ENCODE results near the gene MRPS10.

The MRPS10 gene

DNA sequence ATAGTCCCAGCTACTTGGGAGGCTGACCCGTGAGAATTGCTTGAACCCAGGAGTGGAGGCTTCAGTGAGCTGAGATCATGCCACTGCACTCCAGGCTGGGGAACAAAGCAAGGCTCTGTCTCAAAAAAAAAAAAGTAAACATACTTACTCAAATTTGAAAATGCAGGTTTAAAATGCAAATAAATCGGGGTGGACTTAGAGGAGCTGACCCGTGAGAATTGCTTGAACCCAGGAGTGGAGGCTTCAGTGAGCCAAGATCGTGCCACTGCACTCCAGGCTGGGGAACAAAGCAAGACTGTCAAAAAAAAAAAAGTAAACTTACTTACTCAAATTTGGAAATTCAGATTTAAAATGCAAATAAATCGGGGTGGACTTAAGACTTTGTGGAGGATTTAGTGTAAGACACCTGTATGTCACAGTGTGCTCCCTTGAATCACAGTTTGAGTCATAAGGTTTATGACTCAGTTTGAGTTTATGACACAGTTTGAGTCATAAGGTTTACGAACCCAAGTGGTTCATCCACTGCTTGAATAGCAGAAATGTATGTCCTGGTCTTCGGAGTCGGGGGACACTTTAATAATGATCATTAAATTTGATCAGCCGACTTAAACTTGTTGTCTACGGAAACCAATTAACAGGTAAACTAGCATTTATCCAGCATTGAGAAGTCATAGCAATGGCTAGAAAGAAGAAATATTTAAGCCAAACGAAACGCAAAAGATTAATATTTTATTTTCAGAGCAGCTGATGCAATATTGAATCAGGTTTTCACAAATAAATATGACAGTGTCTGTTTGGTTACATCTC lies 6.8 kb upstream of the MRPS10 start:
- TF ChIP-seq, protein P1, sequence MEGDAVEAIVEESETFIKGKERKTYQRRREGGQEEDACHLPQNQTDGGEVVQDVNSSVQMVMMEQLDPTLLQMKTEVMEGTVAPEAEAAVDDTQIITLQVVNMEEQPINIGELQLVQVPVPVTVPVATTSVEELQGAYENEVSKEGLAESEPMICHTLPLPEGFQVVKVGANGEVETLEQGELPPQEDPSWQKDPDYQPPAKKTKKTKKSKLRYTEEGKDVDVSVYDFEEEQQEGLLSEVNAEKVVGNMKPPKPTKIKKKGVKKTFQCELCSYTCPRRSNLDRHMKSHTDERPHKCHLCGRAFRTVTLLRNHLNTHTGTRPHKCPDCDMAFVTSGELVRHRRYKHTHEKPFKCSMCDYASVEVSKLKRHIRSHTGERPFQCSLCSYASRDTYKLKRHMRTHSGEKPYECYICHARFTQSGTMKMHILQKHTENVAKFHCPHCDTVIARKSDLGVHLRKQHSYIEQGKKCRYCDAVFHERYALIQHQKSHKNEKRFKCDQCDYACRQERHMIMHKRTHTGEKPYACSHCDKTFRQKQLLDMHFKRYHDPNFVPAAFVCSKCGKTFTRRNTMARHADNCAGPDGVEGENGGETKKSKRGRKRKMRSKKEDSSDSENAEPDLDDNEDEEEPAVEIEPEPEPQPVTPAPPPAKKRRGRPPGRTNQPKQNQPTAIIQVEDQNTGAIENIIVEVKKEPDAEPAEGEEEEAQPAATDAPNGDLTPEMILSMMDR (IDR thresholded peaks at IDR 0.05; ENCODE audit: low read depth, low read length), result no peak

DNA sequence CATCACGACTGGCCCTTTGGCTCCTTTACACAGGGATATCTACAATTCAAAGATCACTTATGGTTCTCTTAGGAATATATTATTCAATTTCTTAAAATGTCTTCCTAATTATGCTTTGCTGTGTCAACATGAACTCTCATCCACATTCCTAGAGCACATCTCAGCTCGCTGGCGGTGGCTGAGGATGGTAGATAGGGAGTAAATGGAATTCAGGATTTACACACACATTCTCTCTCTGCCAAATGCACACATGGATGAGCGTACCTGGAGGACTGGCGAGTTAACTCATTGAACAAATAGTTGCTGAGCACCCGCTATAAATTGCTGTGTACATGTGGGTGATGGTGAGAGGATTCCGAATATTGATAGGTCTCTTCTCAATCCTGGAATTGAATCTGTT lies 4.8 kb upstream of the MRPS10 start:
- TF ChIP-seq, protein P1 (IDR thresholded peaks at IDR 0.05; ENCODE audit: low read depth, low read length), result no peak

More for the DNA sequence above, 6.8 kb upstream of the MRPS10 start:
- peak overlapping the region; percentile 30; the same call in 1 of the 2 replicates for H3K4me3 ChIP-seq (ENCODE audit: low read depth, low read length)

DNA sequence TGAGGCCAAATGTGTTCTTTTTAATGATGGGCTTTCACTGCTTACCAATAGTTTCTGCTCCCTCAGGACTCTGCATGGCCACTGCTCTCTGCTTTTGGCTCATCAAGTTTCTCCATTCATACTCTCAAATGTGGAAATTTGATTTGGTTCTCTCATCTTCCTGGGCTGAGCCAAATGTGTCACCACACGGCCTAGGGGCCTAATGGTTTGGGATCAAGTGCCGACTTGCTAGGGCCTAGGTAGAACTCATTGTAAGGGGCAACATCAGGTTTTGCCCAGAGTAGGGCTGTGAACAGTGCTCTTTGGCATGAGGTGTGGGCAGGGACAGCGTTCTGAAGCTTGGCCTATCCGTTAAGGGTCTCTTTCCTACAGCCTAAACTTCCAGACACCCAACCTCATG lies 3.9 kb upstream of the MRPS10 start:
- no peak overlapping the region for H3K4me3 ChIP-seq (ENCODE audit: low read depth, low read length)
- TF ChIP-seq, protein P1 (IDR thresholded peaks at IDR 0.05; ENCODE audit: low read depth, low read length), result no peak

More for the DNA sequence above, 4.8 kb upstream of the MRPS10 start:
- no peak overlapping the region for H3K4me3 ChIP-seq (ENCODE audit: low read depth, low read length)

DNA sequence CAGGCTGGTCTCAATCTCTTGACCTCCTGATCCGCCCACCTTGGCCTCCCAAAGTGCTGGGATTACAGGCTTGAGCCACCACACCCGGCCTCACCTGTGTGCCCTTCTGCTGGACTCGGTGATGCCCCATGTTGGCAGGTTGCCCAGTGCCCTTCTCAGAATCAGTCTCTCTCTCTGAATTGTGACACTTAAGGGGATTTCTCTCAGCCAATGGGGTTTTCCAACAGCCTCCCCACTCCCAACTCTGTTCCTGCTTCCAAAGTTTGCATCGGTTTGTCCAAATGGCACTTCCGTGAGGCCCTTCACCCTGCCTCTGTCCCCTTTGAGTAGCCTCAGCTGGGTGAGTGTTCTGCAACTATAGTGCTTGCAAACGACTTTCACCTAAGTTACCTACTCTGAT lies 3.1 kb upstream of the MRPS10 start:
- no peak overlapping the region for H3K4me3 ChIP-seq (ENCODE audit: low read depth, low read length)
- TF ChIP-seq, protein P1 (IDR thresholded peaks at IDR 0.05; ENCODE audit: low read depth, low read length), result no peak

DNA sequence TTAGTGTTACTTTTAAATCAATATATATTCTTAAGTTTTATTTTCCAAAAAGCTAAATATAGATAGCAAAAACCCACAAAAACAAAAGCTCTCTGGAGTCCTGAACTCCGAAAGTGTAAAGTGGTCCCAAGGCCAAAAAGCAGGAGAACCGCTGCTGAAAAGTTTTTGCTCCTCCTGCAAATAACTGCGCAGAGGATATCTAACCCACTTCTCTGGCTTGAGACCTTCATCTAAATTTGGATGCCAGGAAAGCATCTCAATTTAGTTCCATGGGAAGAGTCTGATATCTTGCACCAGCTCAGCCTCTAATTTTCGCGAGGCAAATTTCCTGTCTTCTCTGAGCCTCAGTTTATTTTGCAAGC lies 523 bp downstream of the MRPS10 start:
- H3K4me3 ChIP-seq (ENCODE audit: low read depth, low read length), result peak overlapping the region; percentile 87
- TF ChIP-seq, protein P1 (IDR thresholded peaks at IDR 0.05; ENCODE audit: low read depth, low read length), result no peak

DNA sequence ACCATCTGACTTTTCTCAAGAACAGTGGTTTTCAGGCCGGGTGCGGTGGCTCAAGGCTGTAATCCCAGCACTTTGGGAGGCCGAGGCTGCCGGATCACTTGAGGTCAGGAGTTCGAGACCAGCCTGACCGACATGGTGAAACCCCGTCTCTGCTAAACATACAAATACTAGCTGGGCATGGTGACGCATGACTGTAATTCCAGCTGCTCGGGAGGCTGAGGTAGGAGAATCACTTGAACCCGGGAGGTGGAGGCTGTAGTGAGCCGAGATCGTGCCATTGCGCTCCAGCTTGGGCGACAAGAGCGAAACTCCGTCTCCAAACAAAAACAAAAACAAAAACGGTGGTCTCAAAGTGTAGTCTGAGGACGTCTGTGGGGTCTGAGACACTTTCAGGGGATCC lies 1.2 kb downstream of the MRPS10 start:
- H3K4me3 ChIP-seq (ENCODE audit: low read depth, low read length), result peak overlapping the region; percentile 87

DNA sequence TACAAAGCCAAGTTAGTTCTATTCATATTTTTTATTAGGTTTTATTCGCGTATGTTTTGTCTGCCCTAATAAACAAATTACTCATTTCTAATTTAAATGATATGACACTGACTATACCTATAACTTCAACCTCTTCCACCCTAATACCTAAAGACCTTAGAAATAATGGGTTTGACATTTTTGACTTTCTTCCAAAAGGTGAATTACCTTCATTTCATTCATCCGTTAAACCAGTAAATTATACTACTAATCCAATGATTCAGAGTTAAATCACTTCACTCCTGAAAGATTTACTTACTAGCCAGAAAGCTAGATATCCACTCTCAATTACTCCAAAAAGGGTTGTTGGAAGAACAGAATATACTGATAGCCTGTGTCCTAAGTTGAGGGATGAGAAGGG lies 5.2 kb downstream of the MRPS10 start:
- no peak overlapping the region for H3K4me3 ChIP-seq (ENCODE audit: low read depth, low read length)
- TF ChIP-seq, protein P1 (IDR thresholded peaks at IDR 0.05; ENCODE audit: low read depth, low read length), result no peak

DNA sequence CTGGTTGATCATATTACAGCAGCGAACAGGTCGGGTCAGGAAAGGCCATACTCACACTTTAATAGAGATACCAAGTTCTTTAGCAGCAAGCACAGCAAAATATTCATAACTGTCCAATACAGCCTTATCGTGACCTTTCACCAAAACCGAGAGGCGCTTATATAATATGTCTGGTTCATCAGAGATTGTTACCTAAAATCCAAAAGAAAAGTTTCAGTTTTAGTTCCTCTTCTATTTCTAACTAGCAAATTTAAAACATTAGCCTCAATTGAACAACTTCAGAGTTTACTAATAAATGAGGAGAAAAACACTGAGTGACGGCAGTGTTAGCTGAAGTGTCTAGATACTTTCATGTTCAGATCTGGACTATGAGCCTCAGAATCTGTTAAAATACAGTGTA lies 5.9 kb downstream of the MRPS10 start:
- TF ChIP-seq, protein P1 (IDR thresholded peaks at IDR 0.05; ENCODE audit: low read depth, low read length), result no peak

More for the DNA sequence above, 5.9 kb downstream of the MRPS10 start:
- no peak overlapping the region for H3K4me3 ChIP-seq (ENCODE audit: low read depth, low read length)
